Breast epithelium (tissue), 4 donors: ENCODE results near the gene UPK2. TPM values are rescaled to one million over a fixed set of nuclear protein-coding genes. Genes with fewer than 3 reads are reported as not detected.

Experiments used
- DNase-seq, 2 donors: peaks; one replicate each; pipeline ENCODE4 v3.0.0-alpha.2; 2019; ENCODE audit warnings: low spot score in 2 of 2
- H3K27ac ChIP-seq, 2 donors: fragments of 200-600 bp; sonication (generic) in 1 of 2; one replicate each; pipeline ENCODE4 v1.5.1; 2016 to 2019; ENCODE audit warnings: mild to moderate bottlenecking in 1 of 2
- H3K27me3 ChIP-seq, 2 donors: fragments of 200-600 bp; sonication (generic) in 1 of 2; one replicate each; pipeline versions ENCODE4 v1.5.1 to v1.6.0; 2017 to 2019; ENCODE audit warnings: control low read depth in 1 of 2, mild to moderate bottlenecking in 1 of 2
- H3K36me3 ChIP-seq: fragments of 200-600 bp; one replicate; pipeline ENCODE4 v1.5.1; 2019
- H3K4me1 ChIP-seq, 2 donors: fragments of 200-600 bp; sonication (generic); one replicate each; pipeline ENCODE4 v1.5.1; 2016 to 2019; ENCODE audit warnings: control low read depth in 1 of 2
- H3K4me3 ChIP-seq, 3 donors: fragments of 200-600 bp; sonication (generic); 1 replicate in 2 of 3; 2 replicates in 1 of 3; pipeline ENCODE4 v1.5.1; 2016 to 2019; ENCODE audit warnings: mild to moderate bottlenecking in 3 of 3, moderate library complexity in 2 of 3
- H3K9me3 ChIP-seq, 2 donors: fragments of 200-600 bp; sonication (generic) in 1 of 2; one replicate each; pipeline ENCODE4 v1.5.1; 2016 to 2019; ENCODE audit warnings: control low read depth in 1 of 2
- POLR2A ChIP-seq: fragments of 450-650 bp; IDR thresholded peaks from one replicate; pipeline ENCODE4 v1.6.1; 2016; ENCODE audit warnings: antibody characterized with exemption, mild to moderate bottlenecking, moderate library complexity
- POLR2AphosphoS5 ChIP-seq, 3 donors: sonication (generic); formaldehyde crosslinking; IDR thresholded peaks; one replicate each; pipeline ENCODE4 v1.6.1; 2017; ENCODE audit warnings: antibody characterized with exemption in 3 of 3
- intact Hi-C: fragments of 100-400 bp; cut with DNase I; formaldehyde crosslinking; loops from one replicate; pipeline ENCODE4 v1.15.1; 2023; ENCODE audit warnings: low total_unique reads
- total RNA-seq, 3 donors: library from RNA; depleted of rRNA; stranded (reverse); fragments of >200 nt; gene quantifications; one replicate each; pipeline ENCODE4 v1.1.0, GENCODE V29; 2016
- TF ChIP-seq, protein P1 (sequence below), 3 donors: fragments of 450-650 bp; IDR thresholded peaks; one replicate each; pipeline ENCODE4 v1.5.1; 2016 to 2017; ENCODE audit warnings: antibody characterized with exemption in 3 of 3, mild to moderate bottlenecking in 3 of 3, moderate library complexity in 3 of 3

UPK2 gene
- total RNA-seq, 3 donors from 2014 or later: not detected

DNA sequence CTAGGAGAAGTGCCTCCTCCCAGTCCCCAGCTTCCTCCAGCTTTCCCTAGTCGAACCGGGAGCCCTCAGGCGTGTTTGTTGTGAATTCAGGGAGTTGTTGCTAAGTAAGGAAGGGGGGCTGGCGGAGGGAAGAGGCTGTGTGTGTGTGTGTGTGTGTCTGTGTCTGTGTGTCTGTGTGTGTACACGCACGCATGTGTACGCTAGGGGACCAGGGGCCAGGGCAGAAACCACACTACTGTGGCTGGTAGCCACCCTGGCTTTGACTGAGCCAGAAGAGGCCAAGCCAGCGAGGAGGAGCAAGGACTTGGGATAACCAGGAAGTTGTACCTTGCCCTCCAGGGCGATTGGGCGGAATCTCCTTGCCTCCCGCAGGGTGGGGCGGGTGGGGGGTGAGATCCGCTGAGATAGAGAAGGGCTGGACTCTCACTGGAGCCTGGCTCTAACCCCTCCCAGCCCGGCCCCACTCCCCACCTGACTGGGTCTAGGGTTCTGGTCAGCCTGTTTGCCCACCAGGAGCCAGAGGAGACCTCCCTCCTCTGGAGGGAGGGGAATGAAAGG, 37.9 kb upstream of the UPK2 start:
- Histone ChIP-seq H3K27me3 (no peaks in the 10 kb centered on the region), H3K9me3 (no peaks in the 10 kb centered on the region), H3K4me3 (peak overlapping the region; percentile 38 to 94 (median 92)), H3K36me3 (no peaks in the 10 kb centered on the region), H3K27ac (peak overlapping the region; percentile 96 to 100), H3K4me1 (peaks cover 59 to 81% of the 10 kb centered on the region in 2 donors)
- intact Hi-C loops: no loop called here
- DNase-seq: peak; percentile 88 to 93
- TF ChIP-seq, protein P1, sequence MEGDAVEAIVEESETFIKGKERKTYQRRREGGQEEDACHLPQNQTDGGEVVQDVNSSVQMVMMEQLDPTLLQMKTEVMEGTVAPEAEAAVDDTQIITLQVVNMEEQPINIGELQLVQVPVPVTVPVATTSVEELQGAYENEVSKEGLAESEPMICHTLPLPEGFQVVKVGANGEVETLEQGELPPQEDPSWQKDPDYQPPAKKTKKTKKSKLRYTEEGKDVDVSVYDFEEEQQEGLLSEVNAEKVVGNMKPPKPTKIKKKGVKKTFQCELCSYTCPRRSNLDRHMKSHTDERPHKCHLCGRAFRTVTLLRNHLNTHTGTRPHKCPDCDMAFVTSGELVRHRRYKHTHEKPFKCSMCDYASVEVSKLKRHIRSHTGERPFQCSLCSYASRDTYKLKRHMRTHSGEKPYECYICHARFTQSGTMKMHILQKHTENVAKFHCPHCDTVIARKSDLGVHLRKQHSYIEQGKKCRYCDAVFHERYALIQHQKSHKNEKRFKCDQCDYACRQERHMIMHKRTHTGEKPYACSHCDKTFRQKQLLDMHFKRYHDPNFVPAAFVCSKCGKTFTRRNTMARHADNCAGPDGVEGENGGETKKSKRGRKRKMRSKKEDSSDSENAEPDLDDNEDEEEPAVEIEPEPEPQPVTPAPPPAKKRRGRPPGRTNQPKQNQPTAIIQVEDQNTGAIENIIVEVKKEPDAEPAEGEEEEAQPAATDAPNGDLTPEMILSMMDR (IDR thresholded peaks at IDR 0.05): peak in 1 of 3 donors; percentile 18
- TF ChIP-seq POLR2AphosphoS5 (IDR thresholded peaks at IDR 0.05) (peak in 2 of 3 donors; percentile 36 to 75), POLR2A (peak; percentile 21)

DNA sequence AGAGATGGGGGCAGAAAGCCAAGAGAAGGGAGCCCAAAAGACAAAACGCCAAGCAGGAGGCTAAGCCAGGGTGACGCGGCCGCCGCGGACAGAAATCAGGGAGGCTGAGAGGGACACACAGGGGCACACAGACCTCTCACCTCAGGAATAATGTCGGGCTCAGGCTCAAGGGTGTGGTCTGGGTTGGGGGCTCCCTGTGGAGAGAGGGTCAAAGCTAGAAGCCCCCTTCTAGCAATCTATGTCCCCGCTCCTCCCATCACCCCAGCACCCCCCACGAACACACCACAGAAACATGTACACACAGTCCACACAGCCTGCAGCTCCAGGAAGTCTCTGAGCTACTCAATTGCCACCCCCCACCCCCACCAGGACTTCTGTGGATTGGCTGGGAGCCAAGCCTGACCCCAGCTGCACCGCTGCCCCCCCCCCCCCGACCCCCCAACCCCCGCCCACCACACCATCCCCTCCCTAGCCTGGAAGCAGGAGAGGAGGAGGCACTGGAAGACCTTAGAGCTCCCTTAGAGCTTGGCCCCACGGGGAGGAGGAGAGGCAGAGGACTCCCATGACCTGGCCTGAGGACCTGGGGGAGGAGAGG, 37.3 kb upstream of the UPK2 start:
- H3K9me3 ChIP-seq: no peaks in the 10 kb centered on the region
- intact Hi-C loops: no loop called here
- no peak for DNase-seq
- peaks cover 58 to 78% of the 10 kb centered on the region in 2 donors for H3K4me1 ChIP-seq
- peak overlapping the region; percentile 96 to 100 for H3K27ac ChIP-seq
- no peak for TF ChIP-seq POLR2AphosphoS5 (IDR thresholded peaks at IDR 0.05)
- H3K27me3 ChIP-seq: no peaks in the 10 kb centered on the region
- H3K4me3 ChIP-seq: peak overlapping the region; percentile 38 to 94 (median 92)
- no peaks in the 10 kb centered on the region for H3K36me3 ChIP-seq

DNA sequence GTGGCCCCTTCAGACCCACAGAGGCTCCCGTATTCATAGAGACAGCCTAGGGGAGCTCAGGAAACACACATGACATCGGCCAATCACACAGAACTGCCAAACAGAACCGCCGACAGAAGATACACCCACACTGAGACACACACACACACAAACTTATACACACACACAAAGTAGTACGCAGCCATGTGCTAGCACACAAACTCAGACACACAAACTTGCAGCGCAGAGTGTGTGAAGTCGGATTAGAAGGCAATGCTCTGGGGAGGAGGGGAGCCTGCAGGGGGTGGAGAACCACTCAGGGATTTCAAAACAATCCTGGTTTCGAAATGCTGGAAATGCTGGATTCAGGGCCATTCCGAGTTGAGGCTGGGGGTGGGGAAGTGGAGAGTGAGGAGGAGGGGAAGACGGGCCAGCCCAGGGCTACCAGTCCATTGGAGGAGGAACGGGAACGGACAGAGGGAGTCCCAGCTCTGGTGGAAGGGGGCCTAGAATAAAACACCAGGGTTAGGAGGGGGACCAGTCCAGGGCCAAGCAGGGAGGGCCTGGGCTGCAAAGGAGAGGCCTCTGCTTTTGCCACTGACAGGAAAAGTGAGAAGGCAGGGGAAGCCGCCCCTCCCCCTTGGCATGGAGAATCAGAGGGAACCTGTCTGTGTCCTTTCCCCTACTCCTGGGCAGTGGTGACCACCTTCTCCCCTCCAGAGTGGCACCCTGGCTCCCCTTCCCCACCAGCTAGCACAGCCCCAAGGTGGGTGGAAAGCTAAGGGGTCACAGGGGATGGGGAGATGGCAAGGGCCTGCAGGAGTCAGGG, 34.8 kb upstream of the UPK2 start:
- H3K9me3 ChIP-seq: no peaks in the 10 kb centered on the region

DNA sequence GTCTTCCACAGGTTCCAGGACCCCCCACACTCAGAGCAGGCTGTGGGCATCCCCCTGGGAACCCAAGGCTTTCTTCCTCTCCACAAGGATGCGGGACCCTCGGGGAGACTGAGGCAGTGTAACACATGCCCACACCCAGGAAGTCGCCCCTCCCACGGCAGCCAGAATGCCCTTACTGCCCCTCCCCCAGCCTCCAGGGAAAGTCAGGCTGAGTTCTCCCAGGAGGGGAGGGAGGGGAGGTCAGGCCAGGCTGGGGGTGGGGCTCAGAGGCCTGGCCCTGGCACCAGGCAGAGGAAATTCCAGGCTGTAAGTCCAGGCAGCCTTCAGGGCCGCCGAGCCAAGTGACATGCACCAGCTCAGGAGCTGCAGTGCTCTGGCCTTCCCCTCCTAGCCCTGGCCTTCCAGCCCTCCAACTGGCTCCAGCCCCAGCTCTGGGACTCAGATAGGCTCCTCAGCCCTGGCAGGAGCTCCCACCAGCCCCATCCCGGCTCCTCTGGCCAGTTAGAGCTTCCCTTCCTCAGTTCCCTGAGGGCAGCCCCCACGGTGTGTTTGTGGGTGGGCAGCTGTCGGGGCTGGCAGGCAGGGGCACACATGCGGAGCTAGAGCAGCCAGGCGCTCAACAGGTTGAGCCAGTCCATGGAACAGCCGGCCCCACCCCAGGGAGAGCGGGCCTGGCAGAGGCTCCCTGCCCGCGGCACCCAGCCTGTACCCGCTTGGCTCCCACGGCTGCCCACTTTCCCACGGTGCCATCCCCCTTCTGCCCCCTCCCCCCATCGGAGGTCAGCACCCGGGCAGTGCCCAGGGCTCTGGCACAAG, 34.0 kb upstream of the UPK2 start:
- Histone ChIP-seq H3K36me3 (no peaks in the 10 kb centered on the region), H3K27me3 (no peaks in the 10 kb centered on the region), H3K9me3 (no peaks in the 10 kb centered on the region), H3K4me3 (peak overlapping the region; percentile 92 to 97 (median 94)), H3K4me1 (peaks cover 25 to 48% of the 10 kb centered on the region in 2 donors), H3K27ac (peak overlapping the region; percentile 96 to 100)
- intact Hi-C loops: no loop called here
- TF ChIP-seq, protein P1 (IDR thresholded peaks at IDR 0.05): no peak
- TF ChIP-seq POLR2AphosphoS5 (IDR thresholded peaks at IDR 0.05): peak; percentile 9 to 20 (median 15)
- DNase-seq: peak; percentile 79 to 85

More for the DNA sequence above, 34.8 kb upstream of the UPK2 start:
- H3K27me3 ChIP-seq: no peaks in the 10 kb centered on the region
- peaks cover 33 to 53% of the 10 kb centered on the region in 2 donors for H3K4me1 ChIP-seq
- peak overlapping the region; percentile 96 to 100 for H3K27ac ChIP-seq
- peak overlapping the region; percentile 92 to 97 (median 94) for H3K4me3 ChIP-seq
- TF ChIP-seq, protein P1 (IDR thresholded peaks at IDR 0.05): no peak
- TF ChIP-seq POLR2AphosphoS5 (IDR thresholded peaks at IDR 0.05): peak in 2 of 3 donors; percentile 54 to 74
- no peak for TF ChIP-seq POLR2A
- intact Hi-C loops: no loop called here
- DNase-seq: no peak
- no peaks in the 10 kb centered on the region for H3K36me3 ChIP-seq
